Articular chondrocyte of knee joint (primary cell): ENCODE results near the gene LRRC31. TPM values are rescaled to one million over a fixed set of nuclear protein-coding genes. Genes with fewer than 3 reads are reported as not detected.

Experiments
- total RNA-seq: library from RNA; depleted of rRNA; stranded (reverse); fragments of >200 nt; gene quantifications from 2 replicates; pipeline ENCODE4 v1.2.3, GENCODE V29; 2012

The LRRC31 gene
- total RNA-seq = not detected in 2 replicates

DNA sequence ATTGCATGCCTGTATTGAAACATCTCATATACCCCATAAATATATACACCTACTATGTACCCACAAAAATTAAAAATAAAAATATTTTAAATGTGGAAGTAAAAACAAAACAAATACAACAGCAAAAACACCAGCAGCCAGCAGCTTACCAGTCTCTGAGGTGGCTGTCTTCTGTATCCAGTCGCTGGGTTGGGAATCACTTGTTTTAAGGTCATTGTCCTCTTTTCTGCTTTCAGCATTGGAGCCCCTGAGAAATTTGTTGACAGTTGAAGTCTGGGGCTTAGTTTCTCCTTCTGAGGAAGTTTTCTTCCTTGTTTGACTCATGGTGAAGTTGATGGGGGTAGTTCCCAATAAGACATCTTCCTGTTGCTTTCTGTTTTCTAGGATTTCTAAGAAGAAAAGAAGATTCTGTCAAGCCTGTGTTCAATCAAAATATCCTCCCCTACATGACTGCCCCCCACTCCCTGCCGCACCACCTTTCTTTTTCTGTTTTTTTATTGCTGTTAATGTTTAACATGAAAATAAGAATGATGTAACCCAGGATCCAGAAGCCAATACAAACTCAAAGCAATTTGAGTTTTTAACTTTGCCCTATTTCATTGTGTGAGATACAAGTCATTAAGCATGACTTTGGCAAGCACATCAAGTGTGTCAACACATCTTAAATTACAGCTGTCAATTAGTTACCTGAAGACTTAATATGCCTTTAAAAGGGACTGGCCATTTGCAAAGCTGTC is at the start of gene LRRC31:
Gene LRRC31 (minus strand): TSS at position 452 of the 737 bp plus-strand sequence. CDS start 128 bp downstream, at position 324.

DNA sequence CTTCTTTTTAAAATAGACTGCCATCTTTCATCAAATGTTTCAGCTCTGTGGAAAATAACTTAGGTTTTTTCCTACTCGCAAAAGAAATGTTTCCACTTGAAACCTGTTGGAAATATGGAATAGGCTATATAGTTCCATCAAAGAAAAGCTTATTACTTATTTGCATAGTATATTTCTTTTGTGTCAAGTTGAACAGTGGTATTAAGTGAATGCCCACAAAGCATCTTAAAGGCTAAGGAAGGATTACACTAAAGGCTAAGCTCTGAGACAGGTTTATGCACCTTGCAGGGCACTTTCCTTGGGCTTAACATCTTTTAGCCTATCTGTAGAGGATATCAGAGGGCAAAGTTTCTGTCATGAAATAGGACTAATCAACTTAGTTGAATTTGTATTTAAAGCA is 41.5 kb upstream of the LRRC31 start, which contains the start of gene SAMD7:
Gene SAMD7 (plus strand): TSS at position 301 of the 400 bp plus-strand sequence. CDS start 7,927 bp downstream, outside the sequence.

DNA sequence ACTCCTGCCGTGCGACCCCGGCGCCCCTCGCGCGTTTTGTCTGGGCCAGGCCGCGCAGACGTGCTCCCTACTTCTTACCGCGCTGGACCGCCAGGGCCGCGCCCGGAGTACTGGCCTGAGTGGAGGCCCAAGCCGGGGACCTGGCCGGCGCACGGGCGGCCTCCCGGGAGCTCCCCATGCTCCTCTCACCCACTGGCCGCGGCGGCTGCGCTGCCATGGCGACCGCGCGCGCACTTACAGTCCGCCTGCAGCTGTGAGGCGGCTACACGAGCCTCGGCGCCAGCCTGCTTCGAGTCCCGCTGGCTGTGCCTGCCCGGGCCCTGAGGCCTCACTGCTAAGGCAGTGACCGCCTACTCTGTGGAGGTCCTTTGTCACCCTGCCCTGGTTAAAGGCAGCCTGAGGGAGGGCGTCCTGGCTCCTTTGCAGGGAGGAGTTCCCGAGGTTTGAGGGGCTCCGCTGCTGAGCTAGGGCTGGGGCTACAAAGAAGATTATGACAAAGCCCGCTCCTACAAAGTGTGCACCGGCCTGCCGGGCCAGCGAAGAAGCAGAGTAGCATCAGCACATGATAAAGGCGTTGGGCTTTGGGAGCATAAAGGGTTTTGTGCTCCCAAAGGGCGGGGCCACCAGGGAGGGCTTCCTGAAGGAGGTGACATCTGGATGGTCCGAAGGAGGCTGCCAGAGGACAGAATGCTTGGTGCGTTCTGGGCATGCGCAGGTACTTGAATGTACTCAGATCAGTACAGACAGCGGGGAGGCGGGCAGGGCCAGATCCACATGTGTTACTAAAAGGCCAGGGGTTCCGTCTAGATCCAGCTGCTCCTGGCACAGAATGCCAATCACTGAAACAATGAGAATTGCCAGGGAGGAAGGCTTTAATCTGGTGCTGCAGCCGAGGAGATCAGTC is 57.2 kb downstream of the LRRC31 start, which contains the start of the genes LRRC34 and LRRIQ4:
Gene LRRC34 (minus strand): TSS at position 573 of the 904 bp plus-strand sequence. CDS start 356 bp downstream, at position 217.
Gene LRRIQ4 (plus strand): TSS at position 539 of the 904 bp plus-strand sequence. CDS start 9,052 bp downstream, outside the sequence.

Other genes with a start within 250 kb of the LRRC31 start
- 0.78 and 2.1 TPM in 2 replicates for gene MECOM, start 206.2 kb downstream of the LRRC31 start, total RNA-seq
- 119 and 220 TPM in 2 replicates for gene TERC, start 104.9 kb downstream of the LRRC31 start, total RNA-seq
- gene ACTRT3, start 100.4 kb downstream of the LRRC31 start, total RNA-seq = 4.4 and 5.0 TPM in 2 replicates
- 24.6 and 27.6 TPM in 2 replicates for gene MYNN, start 96.5 kb downstream of the LRRC31 start, total RNA-seq
- gene LRRIQ4, start 57.1 kb downstream of the LRRC31 start, total RNA-seq = under 0.01 TPM in 1 of 2 replicates, not detected in the other
- 6.1 and 11.1 TPM in 2 replicates for gene LRRC34, start 57.0 kb downstream of the LRRC31 start, total RNA-seq
- not detected in 2 replicates for gene SAMD7, start 41.6 kb upstream of the LRRC31 start, total RNA-seq
- gene SEC62, start 96.9 kb upstream of the LRRC31 start, total RNA-seq = 60.6 and 66.2 TPM in 2 replicates
- gene GPR160, start 168.1 kb upstream of the LRRC31 start, total RNA-seq = 0.26 and 0.65 TPM in 2 replicates